ENCODE results near the gene MYO18B. TPM values are rescaled to one million over a fixed set of nuclear protein-coding genes. Genes with fewer than 3 reads are reported as not detected.
"Not testable (repeated sequence)": the region's sequence is repeated elsewhere in the genome, so short reads cannot be mapped to it uniquely, and the experiment has no call there.

MYO18B gene
- polyA plus RNA-seq, 6 donors from 2014 or later, result not detected

DNA sequence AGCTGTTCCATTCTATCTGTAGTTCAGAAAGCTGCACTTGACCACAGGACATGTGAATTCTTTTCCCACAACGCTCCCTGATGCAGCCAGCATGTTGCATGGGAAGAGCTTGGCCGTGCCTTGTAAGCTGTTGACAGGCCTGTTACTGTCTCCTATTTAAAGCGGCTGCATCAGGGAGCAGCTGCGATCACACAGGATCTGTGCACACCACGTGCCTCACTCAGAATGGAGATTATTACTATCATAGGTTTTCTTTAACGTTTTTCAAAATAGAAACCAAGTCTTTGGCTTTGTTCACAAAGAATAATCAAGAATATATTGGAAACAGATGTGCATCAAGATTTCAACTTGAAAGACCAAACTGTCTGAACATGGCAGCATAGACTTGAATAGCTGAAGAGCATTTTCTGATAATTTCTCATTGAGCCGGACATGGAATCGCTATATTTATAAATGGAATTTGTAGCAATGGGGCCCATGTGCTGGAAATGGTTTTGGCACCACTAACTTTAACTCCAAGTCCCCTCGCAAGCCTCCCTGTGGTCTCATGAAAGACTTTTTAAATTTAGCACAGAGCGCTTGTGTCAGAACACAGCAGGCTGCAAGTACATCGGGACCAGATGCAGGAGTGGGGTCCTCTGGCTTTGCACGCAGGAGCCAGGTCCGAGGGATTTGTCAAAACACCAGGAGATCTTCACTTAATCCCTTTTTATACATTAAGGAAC, 40.8 kb upstream of the MYO18B start:
- no peak for ATAC-seq (ENCODE audit: low read depth in 2 of 2)
- H3K4me1 Mint-ChIP-seq, result peaks cover 0 to 7% (median 6%) of the 10 kb centered on the region in 3 donors

DNA sequence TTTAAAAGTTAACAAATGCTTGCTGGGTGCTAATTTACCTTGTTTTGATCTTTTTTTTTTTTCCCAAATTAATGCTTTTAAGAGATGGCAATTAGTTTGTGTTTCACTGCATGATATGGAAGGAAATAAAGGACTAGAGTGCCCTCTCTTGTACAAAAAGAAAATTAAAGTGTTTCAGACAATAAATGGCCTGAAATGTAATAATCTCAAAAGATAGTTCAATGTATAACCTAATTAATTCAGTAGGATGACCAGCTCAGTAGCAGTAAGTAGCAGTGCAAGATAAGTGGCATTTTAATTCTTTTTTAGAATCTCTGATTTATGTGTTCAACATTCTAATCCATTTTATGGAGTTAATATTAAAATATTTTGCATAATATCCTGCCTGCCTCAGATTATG, 39.9 kb upstream of the MYO18B start:
- peaks cover 19 to 28% of the 10 kb centered on the region in 2 donors for H3K36me3 Mint-ChIP-seq
- H3K27ac Mint-ChIP-seq, result peak overlapping the region in 2 of 6 donors; percentile 7 to 51
- ATAC-seq (ENCODE audit: low read depth in 2 of 2), result no peak
- peak; percentile 3 for DNase-seq
- H3K4me3 Mint-ChIP-seq, result no peak overlapping the region
- H3K27me3 Mint-ChIP-seq, result no peaks in the 10 kb centered on the region
- peaks cover 0 to 12% (median 7%) of the 10 kb centered on the region in 3 donors for H3K4me1 Mint-ChIP-seq
- no peaks in the 10 kb centered on the region for H3K9me3 Mint-ChIP-seq

More for the DNA sequence above, 40.8 kb upstream of the MYO18B start:
- Mint-ChIP-seq H3K27me3 (no peaks in the 10 kb centered on the region), H3K4me3 (no peak overlapping the region), H3K9me3 (no peaks in the 10 kb centered on the region), H3K27ac (peak overlapping the region in 1 of 6 donors; percentile 12), H3K36me3 (peaks cover 19 to 28% of the 10 kb centered on the region in 2 donors)
- no peak for DNase-seq

GRCh38 chr22:25702571-25703167, 39.3 kb upstream of the MYO18B start:
- Mint-ChIP-seq H3K4me3 (no peak overlapping the region), H3K4me1 (peaks cover 5 to 14% (median 12%) of the 10 kb centered on the region in 3 donors), H3K27ac (no peak overlapping the region), H3K27me3 (no peaks in the 10 kb centered on the region), H3K36me3 (peaks cover 19 to 25% of the 10 kb centered on the region in 2 donors), H3K9me3 (no peaks in the 10 kb centered on the region)
- ATAC-seq (ENCODE audit: low read depth in 2 of 2) (no peak), DNase-seq (no peak)

DNA sequence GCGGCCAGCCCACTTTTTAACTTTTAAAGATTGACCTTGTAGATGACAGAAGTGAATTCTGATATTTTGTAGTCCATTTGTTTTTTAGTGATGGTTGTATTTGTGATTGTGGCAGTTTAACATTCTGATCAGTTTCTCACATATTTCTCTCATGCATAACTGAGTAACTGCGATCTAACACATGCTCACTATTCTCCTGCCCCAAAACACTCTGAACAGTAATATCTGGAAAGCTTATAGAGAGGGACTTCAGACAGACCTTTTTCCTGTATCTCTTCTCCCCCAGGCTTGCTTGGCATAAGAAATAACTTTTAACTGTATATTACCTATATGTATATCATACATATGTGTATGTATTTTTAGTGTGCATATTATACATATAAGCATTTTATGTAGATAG, 37.3 kb upstream of the MYO18B start:
- Mint-ChIP-seq H3K4me1 (peaks cover 5 to 11% (median 6%) of the 10 kb centered on the region in 3 donors), H3K27ac (peak overlapping the region in 1 of 6 donors; percentile 26)

DNA sequence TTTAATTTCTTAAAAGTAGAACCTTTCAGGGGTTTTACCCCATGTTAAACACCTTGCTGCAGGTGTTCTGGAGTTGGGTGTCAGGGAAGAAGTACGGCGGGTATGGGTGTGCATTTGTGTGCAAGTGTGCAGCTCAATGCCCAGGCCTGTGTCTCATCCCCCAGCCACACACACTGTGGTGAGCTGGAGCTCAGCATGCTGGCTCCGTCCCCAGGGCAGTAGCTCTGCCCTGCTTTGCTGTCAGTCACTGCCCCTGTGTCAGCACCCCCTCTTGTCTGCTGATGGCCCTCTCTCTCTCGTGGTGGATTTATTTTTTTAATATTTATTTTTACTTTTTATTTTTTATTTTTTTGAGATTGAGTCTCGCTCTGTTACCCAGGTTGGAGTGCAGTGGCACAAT, 35.8 kb upstream of the MYO18B start:
- ATAC-seq (ENCODE audit: low read depth in 2 of 2) (no peak), DNase-seq (no peak)
- Mint-ChIP-seq H3K9me3 (peaks cover 0 to 1% (median 0%) of the 10 kb centered on the region in 7 donors), H3K36me3 (peaks cover 20 to 25% of the 10 kb centered on the region in 2 donors), H3K27ac (peak overlapping the region in 1 of 6 donors; percentile 86), H3K27me3 (no peaks in the 10 kb centered on the region), H3K4me1 (peaks cover 5 to 11% (median 6%) of the 10 kb centered on the region in 3 donors), H3K4me3 (no peak overlapping the region)

More for the DNA sequence above, 37.3 kb upstream of the MYO18B start:
- no peak overlapping the region for H3K4me3 Mint-ChIP-seq
- H3K36me3 Mint-ChIP-seq, result peaks cover 19 to 25% of the 10 kb centered on the region in 2 donors
- H3K27me3 Mint-ChIP-seq, result no peaks in the 10 kb centered on the region
- ATAC-seq (ENCODE audit: low read depth in 2 of 2) (no peak), DNase-seq (no peak)
- no peaks in the 10 kb centered on the region for H3K9me3 Mint-ChIP-seq

DNA sequence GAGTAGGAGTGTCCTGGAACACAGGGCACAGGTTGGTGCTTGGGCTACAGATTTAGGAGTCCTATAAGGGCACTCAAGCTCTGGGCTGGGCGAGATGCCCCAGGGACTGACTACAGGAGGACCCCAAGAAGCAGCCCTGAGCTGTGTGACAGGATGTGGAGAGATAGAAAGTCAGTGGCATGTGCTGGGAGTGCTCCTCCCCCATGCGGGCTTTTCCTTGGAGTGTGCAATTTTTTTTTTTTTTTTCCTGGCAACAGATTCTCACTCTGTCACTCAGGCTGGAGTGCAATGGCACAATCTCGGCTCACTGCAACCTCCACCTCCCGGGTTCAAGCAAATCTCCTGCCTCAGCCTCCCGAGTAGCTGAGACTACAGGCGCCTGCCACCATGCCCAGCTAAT, 33.6 kb upstream of the MYO18B start:
- not testable (repeated sequence) for H3K4me3 Mint-ChIP-seq; DNase-seq; H3K27me3 Mint-ChIP-seq; ATAC-seq (ENCODE audit: low read depth in 2 of 2); H3K9me3 Mint-ChIP-seq
- Mint-ChIP-seq H3K27ac (peak overlapping the region in 1 of 6 donors; percentile 73), H3K4me1 (peaks cover 5 to 11% (median 6%) of the 10 kb centered on the region in 3 donors), H3K36me3 (peaks cover 25 to 28% of the 10 kb centered on the region in 2 donors)

DNA sequence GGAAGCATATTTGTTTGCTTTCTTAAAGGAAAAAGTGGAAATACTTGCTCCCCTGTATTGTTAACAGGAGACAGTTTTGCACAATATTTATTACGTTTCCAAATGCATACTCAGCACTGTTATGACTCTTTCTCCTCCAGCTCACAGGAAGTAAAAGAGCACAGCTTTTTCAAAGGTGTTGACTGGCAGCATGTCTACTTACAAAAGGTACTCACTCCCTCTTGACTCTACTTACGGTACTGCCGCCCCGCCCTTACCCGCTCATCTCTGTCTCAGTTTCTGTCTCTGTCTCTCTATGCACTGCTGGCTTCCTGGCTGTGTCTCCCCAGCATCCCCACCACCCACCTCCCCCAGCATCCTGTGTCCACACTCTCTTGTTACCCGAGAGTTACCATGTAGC, 32.2 kb upstream of the MYO18B start:
- H3K36me3 Mint-ChIP-seq, result peaks cover 19 to 28% of the 10 kb centered on the region in 2 donors
- peaks cover 0 to 1% (median 0%) of the 10 kb centered on the region in 7 donors for H3K9me3 Mint-ChIP-seq
- H3K4me3 Mint-ChIP-seq, result no peak overlapping the region
- H3K4me1 Mint-ChIP-seq, result peaks cover 5 to 9% (median 6%) of the 10 kb centered on the region in 3 donors
- DNase-seq (no peak), ATAC-seq (ENCODE audit: low read depth in 2 of 2) (no peak)
- peak overlapping the region in 3 of 6 donors; percentile 4 to 76 (median 22) for H3K27ac Mint-ChIP-seq
- H3K27me3 Mint-ChIP-seq, result no peaks in the 10 kb centered on the region

DNA sequence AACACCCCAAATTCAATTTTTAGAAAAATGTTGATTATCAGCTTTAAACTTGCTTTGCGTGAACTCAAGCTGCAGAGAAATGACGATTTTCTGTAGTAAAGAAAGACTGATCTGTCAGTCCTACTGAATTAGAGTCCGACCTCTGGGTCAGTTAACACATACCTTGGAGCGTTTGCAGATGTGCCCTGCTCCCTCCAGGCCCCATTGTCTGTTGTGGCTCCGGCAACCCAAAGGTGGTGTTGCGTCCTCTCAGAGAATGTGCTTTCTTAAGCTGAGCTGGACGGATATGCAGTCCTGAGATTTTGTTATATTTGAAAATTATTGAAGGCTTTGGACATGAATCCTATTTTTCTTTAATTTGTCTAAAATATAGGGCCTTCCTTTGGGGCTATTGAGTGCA, 31.5 kb upstream of the MYO18B start:
- ATAC-seq (ENCODE audit: low read depth in 2 of 2) (no peak), DNase-seq (no peak)
- H3K4me1 Mint-ChIP-seq, result peaks cover 5 to 9% (median 6%) of the 10 kb centered on the region in 3 donors
- H3K9me3 Mint-ChIP-seq, result peaks cover 0 to 1% (median 0%) of the 10 kb centered on the region in 7 donors
- no peak overlapping the region for H3K27ac Mint-ChIP-seq
- peaks cover 19 to 23% of the 10 kb centered on the region in 2 donors for H3K36me3 Mint-ChIP-seq
- no peaks in the 10 kb centered on the region for H3K27me3 Mint-ChIP-seq
- no peak overlapping the region for H3K4me3 Mint-ChIP-seq

DNA sequence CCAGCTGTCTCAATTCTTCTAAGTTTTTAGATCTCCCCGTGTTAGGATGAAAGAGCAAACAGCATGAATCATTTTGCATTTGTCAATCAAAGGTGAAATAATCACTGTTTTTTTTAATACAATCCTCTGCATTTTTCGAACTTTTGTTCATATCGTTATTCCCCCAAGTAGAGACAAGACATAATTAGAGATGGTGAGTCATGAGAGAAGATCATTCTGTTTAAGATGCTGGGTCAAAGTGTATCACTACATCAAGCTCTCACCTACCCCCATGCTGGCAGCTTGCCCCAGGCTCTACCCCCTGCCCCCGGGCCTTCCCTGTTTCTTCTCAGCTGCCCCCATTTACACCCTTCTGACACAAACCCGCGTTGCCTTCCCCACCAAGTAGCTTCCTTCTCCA, 30.5 kb upstream of the MYO18B start:
- H3K4me3 Mint-ChIP-seq, result no peak overlapping the region
- H3K4me1 Mint-ChIP-seq, result peaks cover 5 to 7% (median 6%) of the 10 kb centered on the region in 3 donors
- DNase-seq (no peak), ATAC-seq (ENCODE audit: low read depth in 2 of 2) (no peak)
- no peaks in the 10 kb centered on the region for H3K27me3 Mint-ChIP-seq
- H3K27ac Mint-ChIP-seq, result no peak overlapping the region
- H3K36me3 Mint-ChIP-seq, result peaks cover 18 to 19% of the 10 kb centered on the region in 2 donors
- H3K9me3 Mint-ChIP-seq, result peaks cover 0 to 1% (median 0%) of the 10 kb centered on the region in 7 donors

GRCh38 chr22:25712661-25713400, 29.2 kb upstream of the MYO18B start:
- Mint-ChIP-seq H3K27me3 (no peaks in the 10 kb centered on the region), H3K27ac (peak overlapping the region in 2 of 6 donors; percentile 20 to 66), H3K9me3 (peaks cover 0 to 1% (median 0%) of the 10 kb centered on the region in 7 donors), H3K4me3 (no peak overlapping the region), H3K36me3 (peaks cover 11 to 18% of the 10 kb centered on the region in 2 donors), H3K4me1 (no peaks in the 10 kb centered on the region)
- no peak for ATAC-seq (ENCODE audit: low read depth in 2 of 2)
- no peak for DNase-seq

- H3K36me3 Mint-ChIP-seq, result peaks cover 11 to 18% of the 10 kb centered on the region in 2 donors
- no peaks in the 10 kb centered on the region for H3K4me1 Mint-ChIP-seq
- peaks cover 0 to 1% (median 0%) of the 10 kb centered on the region in 7 donors for H3K9me3 Mint-ChIP-seq
- no peak overlapping the region for H3K27ac Mint-ChIP-seq
- ATAC-seq (ENCODE audit: low read depth in 2 of 2) (no peak), DNase-seq (no peak)
- H3K27me3 Mint-ChIP-seq, result no peaks in the 10 kb centered on the region
- no peak overlapping the region for H3K4me3 Mint-ChIP-seq
These were observed 27.9 kb upstream of the MYO18B start for GRCh38 chr22:25714070-25714469.

DNA sequence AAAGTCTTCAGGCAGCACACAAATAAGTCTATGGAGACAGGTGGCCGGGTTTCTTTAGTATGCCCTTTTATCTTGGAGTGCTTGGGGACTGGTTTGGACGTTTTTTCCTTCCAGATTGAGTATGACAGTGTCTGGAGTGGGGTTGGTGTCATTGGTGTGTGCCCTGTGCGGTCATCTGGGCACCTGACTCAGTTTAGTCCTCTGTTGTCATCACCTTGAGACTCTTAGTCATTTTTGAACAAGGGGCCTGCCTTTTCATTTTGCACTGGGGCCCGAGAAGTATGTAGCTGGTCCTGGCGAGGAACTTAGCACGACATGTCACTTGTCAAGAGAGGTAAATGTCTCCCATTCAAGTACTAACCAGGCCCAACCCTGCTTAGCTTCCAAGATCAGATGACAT, 27.2 kb upstream of the MYO18B start:
- Mint-ChIP-seq H3K27me3 (no peaks in the 10 kb centered on the region), H3K36me3 (peaks cover 11 to 16% of the 10 kb centered on the region in 2 donors), H3K4me3 (peak overlapping the region in 1 of 8 donors; percentile 39), H3K9me3 (peaks cover 0 to 1% (median 0%) of the 10 kb centered on the region in 7 donors), H3K27ac (no peak overlapping the region), H3K4me1 (no peaks in the 10 kb centered on the region)
- no peak for ATAC-seq (ENCODE audit: low read depth in 2 of 2)
- DNase-seq, result no peak

DNA sequence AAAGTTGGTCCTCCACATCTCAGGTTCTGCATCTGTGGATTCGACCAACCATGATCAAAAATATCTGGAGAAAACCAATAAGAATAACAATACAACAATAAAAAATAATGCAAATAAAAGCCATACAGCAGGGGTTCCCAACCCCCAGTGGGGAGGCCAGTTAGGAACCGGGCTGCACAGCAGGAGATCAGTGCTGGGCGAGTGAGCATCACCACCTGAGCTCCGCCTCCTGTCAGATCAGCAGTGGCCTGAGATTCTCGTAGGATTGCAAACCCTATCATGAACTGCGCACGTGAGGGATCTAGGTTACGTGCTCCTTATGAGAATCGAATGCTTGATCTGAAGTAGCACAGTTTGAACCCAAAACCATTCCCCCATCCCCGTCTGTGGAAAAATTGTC, 25.4 kb upstream of the MYO18B start:
- ATAC-seq (ENCODE audit: low read depth in 2 of 2), result no peak
- H3K27ac Mint-ChIP-seq, result no peak overlapping the region
- H3K27me3 Mint-ChIP-seq, result no peaks in the 10 kb centered on the region
- H3K9me3 Mint-ChIP-seq, result no peaks in the 10 kb centered on the region
- H3K4me1 Mint-ChIP-seq, result no peaks in the 10 kb centered on the region
- H3K36me3 Mint-ChIP-seq, result peaks cover 2 to 3% of the 10 kb centered on the region in 2 donors
- no peak for DNase-seq
- no peak overlapping the region for H3K4me3 Mint-ChIP-seq
